Measurements from ENCODE around the gene VAMP5.
"Not testable (repeated sequence)": the region's sequence is repeated elsewhere in the genome, so short reads cannot be mapped to it uniquely, and the experiment has no call there.

VAMP5 gene

GRCh38 chr2:85584354-85584856, at the start of gene VAMP5:
Gene VAMP5 (plus strand): TSS chr2:85584431. CDS start chr2:85584491, 60 bp downstream.
- DNase-seq = no peak

GRCh38 chr2:85534881-85535280, 49.4 kb upstream of the VAMP5 start:
- no peak for DNase-seq

- no peak for DNase-seq
Observed at GRCh38 chr2:85536479-85536878, 47.8 kb upstream of the VAMP5 start.

GRCh38 chr2:85537600-85538506, 46.4 kb upstream of the VAMP5 start:
- peak; percentile 54 to 60 for DNase-seq

- DNase-seq = peak; percentile 94 to 95
Observed at GRCh38 chr2:85538507-85539360, 45.5 kb upstream of the VAMP5 start, which contains the start of gene MAT2A. Gene MAT2A (plus strand): TSS chr2:85539168. CDS start chr2:85539288, 120 bp downstream.

- peak; percentile 73 to 79 for DNase-seq
Observed at GRCh38 chr2:85539361-85540132, 44.7 kb upstream of the VAMP5 start.

- no peak for DNase-seq
Observed at GRCh38 chr2:85540133-85540648, 44.0 kb upstream of the VAMP5 start.

- no peak for DNase-seq
Observed at GRCh38 chr2:85541262-85541661, 43.0 kb upstream of the VAMP5 start.

- no peak for DNase-seq
Observed at GRCh38 chr2:85541753-85542457, 42.3 kb upstream of the VAMP5 start.

GRCh38 chr2:85542777-85543176, 41.5 kb upstream of the VAMP5 start:
- DNase-seq = no peak

- DNase-seq = not testable (repeated sequence)
Observed at GRCh38 chr2:85544254-85544691, 40.0 kb upstream of the VAMP5 start.

- not testable (repeated sequence) for DNase-seq
Observed at GRCh38 chr2:85544915-85545779, 39.1 kb upstream of the VAMP5 start.

GRCh38 chr2:85545780-85546240, 38.4 kb upstream of the VAMP5 start:
- DNase-seq = no peak

GRCh38 chr2:85547089-85547858, 37.0 kb upstream of the VAMP5 start:
- DNase-seq = peak in 1 of 2 experiments; percentile 11

- no peak for DNase-seq
Observed at GRCh38 chr2:85547859-85548607, 36.2 kb upstream of the VAMP5 start.

GRCh38 chr2:85548608-85548900, 35.7 kb upstream of the VAMP5 start:
- DNase-seq = no peak

GRCh38 chr2:85549095-85549494, 35.1 kb upstream of the VAMP5 start:
- DNase-seq = no peak

GRCh38 chr2:85549826-85550225, 34.4 kb upstream of the VAMP5 start:
- no peak for DNase-seq

GRCh38 chr2:85550486-85550885, 33.7 kb upstream of the VAMP5 start:
- no peak for DNase-seq
